GM18907 (cell line): ENCODE data around the gene LRRC52.
A peak's percentile ranks its signal among the peaks of the same experiment; 100 is the strongest.
"Not testable (repeated sequence)": the region's sequence is repeated elsewhere in the genome, so short reads cannot be mapped to it uniquely, and the experiment has no call there.

ENCODE experiments used
- ATAC-seq: cut with Tn5 transposase; IDR thresholded peaks from one replicate; pipeline ENCODE4 v1.9.1; 2021; ENCODE audit warnings: mild to moderate bottlenecking, moderate library complexity; ENCODE audit not compliant: unreplicated experiment

LRRC52 gene

GRCh38 chr1:165580931-165581871 is 37.4 kb downstream of the LRRC52 start:
- no peak for ATAC-seq

GRCh38 chr1:165581926-165582325 is 38.1 kb downstream of the LRRC52 start:
- ATAC-seq = no peak

GRCh38 chr1:165586398-165586797 is 42.6 kb downstream of the LRRC52 start:
- ATAC-seq = no peak

GRCh38 chr1:165591391-165591790 is 47.6 kb downstream of the LRRC52 start:
- ATAC-seq = not testable (repeated sequence)

GRCh38 chr1:165592945-165593823 is 49.4 kb downstream of the LRRC52 start:
- ATAC-seq = no peak

GRCh38 chr1:165595246-165595938 is 51.6 kb downstream of the LRRC52 start:
- no peak for ATAC-seq

GRCh38 chr1:165597883-165598675 is 54.3 kb downstream of the LRRC52 start:
- ATAC-seq = peak; percentile 99

- no peak for ATAC-seq
These were observed 54.9 kb downstream of the LRRC52 start for GRCh38 chr1:165598676-165599059.

GRCh38 chr1:165600793-165601192 is 57.0 kb downstream of the LRRC52 start:
- no peak for ATAC-seq

GRCh38 chr1:165603810-165604209 is 60.0 kb downstream of the LRRC52 start:
- ATAC-seq = no peak

- no peak for ATAC-seq
These were observed 61.4 kb downstream of the LRRC52 start for GRCh38 chr1:165605246-165605645.

GRCh38 chr1:165606676-165607075 is 62.9 kb downstream of the LRRC52 start:
- not testable (repeated sequence) for ATAC-seq

GRCh38 chr1:165610866-165611265 is 67.1 kb downstream of the LRRC52 start:
- ATAC-seq = no peak

GRCh38 chr1:165612062-165612461 is 68.3 kb downstream of the LRRC52 start:
- no peak for ATAC-seq
